HepG2 (cell line): ENCODE data around the gene CELSR2.

Experiments used
- CREB1 ChIP-seq, 2 experiments: fragments of 450-650 bp in 1 of 2; IDR thresholded peaks; 2 replicates each; pipeline ENCODE4 v1.6.1; 2016 to 2017; ENCODE audit warnings: control low read depth in 1 of 2, mild to moderate bottlenecking in 1 of 2, missing compliant biosample characterization in 1 of 2, missing genetic modification characterization in 1 of 2
- FOXK2 ChIP-seq: fragments of 450-650 bp; IDR thresholded peaks from 2 replicates; pipeline ENCODE4 v1.6.1; 2016
- PCBP1 ChIP-seq: fragments of 200-400 bp; formaldehyde crosslinking; IDR thresholded peaks from 2 replicates; pipeline ENCODE4 v1.6.1; 2017; ENCODE audit warnings: mild to moderate bottlenecking, low read depth, low read length, borderline replicate concordance
- RBM22 ChIP-seq: fragments of 200-400 bp; formaldehyde crosslinking; optimal IDR thresholded peaks from 2 replicates; pipeline ENCODE3; 2017; ENCODE audit warnings: mild to moderate bottlenecking, low read length, moderate library complexity
- SMC3 ChIP-seq: IDR thresholded peaks from 2 replicates; pipeline ENCODE4 v1.6.1; 2011; ENCODE audit warnings: low read length, improper control_type of control experiment
- TF ChIP-seq, protein P1 (sequence below): sonication (generic); formaldehyde crosslinking; IDR thresholded peaks from 2 replicates; pipeline ENCODE4 v1.5.0; 2020; ENCODE audit warnings: mild to moderate bottlenecking, missing genetic modification reagents, moderate library complexity

DNA sequence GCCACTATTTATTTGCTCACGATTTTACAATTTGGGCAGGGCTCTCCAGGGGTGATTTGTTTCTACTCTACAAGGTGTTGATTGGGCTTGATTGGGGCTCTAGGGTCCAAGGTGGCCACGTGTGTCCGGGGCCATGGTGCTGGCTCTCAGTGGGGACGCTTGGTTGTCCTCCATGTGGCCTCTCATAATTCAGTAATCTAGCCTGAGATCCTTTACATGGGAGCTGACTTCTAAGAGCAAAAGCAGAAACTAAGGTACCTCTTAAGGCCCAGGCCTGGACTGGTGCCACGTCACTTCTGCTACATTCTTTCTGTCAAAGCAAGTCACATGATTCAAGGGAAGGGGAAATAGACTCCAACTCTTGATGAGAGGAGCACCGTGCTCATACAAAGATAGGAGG lies 41.7 kb downstream of the CELSR2 start:
- no peak for TF ChIP-seq FOXK2
- TF ChIP-seq CREB1 (IDR thresholded peaks at IDR 0.05): no peak
- no peak for TF ChIP-seq CREB1 (CRISPR knock-in tag; IDR thresholded peaks at IDR 0.05)
- no peak for TF ChIP-seq SMC3
- no peak for TF ChIP-seq RBM22
- no peak for TF ChIP-seq PCBP1
- TF ChIP-seq, protein P1, sequence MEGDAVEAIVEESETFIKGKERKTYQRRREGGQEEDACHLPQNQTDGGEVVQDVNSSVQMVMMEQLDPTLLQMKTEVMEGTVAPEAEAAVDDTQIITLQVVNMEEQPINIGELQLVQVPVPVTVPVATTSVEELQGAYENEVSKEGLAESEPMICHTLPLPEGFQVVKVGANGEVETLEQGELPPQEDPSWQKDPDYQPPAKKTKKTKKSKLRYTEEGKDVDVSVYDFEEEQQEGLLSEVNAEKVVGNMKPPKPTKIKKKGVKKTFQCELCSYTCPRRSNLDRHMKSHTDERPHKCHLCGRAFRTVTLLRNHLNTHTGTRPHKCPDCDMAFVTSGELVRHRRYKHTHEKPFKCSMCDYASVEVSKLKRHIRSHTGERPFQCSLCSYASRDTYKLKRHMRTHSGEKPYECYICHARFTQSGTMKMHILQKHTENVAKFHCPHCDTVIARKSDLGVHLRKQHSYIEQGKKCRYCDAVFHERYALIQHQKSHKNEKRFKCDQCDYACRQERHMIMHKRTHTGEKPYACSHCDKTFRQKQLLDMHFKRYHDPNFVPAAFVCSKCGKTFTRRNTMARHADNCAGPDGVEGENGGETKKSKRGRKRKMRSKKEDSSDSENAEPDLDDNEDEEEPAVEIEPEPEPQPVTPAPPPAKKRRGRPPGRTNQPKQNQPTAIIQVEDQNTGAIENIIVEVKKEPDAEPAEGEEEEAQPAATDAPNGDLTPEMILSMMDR (CRISPR knock-in tag): no peak
